H9 (cell line): ENCODE measurements around the gene DPH1. TPM values are rescaled to one million over a fixed set of nuclear protein-coding genes. Genes with fewer than 3 reads are reported as not detected.

Source experiments
- DNase-seq: peaks from one replicate; pipeline ENCODE4 v3.0.0-alpha.2; 2017
- H2AFZ ChIP-seq: one replicate; pipeline ENCODE4 v1.6.1; 2013; ENCODE audit warnings: mild to moderate bottlenecking, low read length, control low read depth, moderate library complexity
- H2AK5ac ChIP-seq: 2 replicates; pipeline ENCODE4 v1.6.1; 2013; ENCODE audit warnings: low read length, control low read depth, mixed read lengths; ENCODE audit not compliant: insufficient read length
- H2BK120ac ChIP-seq: one replicate; pipeline ENCODE4 v1.6.1; 2013; ENCODE audit warnings: low read depth, mild to moderate bottlenecking, low read length, control low read depth, inconsistent platforms; ENCODE audit not compliant: poor library complexity, severe bottlenecking
- H2BK12ac ChIP-seq: 2 replicates; pipeline ENCODE4 v1.6.1; 2013; ENCODE audit warnings: low read length, control low read depth, mixed read lengths, low read depth; ENCODE audit not compliant: insufficient read length
- H2BK15ac ChIP-seq: 2 replicates; pipeline ENCODE4 v1.6.1; 2013; ENCODE audit warnings: low read depth, low read length, control low read depth
- H2BK20ac ChIP-seq: one replicate; pipeline ENCODE4 v1.6.1; 2013; ENCODE audit warnings: low read depth, mild to moderate bottlenecking, low read length, control low read depth, inconsistent platforms; ENCODE audit not compliant: poor library complexity, severe bottlenecking
- H2BK5ac ChIP-seq: 2 replicates; pipeline ENCODE4 v1.6.1; 2013; ENCODE audit warnings: low read length, control low read depth, mixed read lengths; ENCODE audit not compliant: insufficient read length
- H3K14ac ChIP-seq: 2 replicates; pipeline ENCODE4 v1.6.1; 2013; ENCODE audit warnings: low read length, control low read depth; ENCODE audit not compliant: insufficient read depth
- H3K18ac ChIP-seq: 2 replicates; pipeline ENCODE4 v1.6.1; 2013; ENCODE audit warnings: low read depth, mild to moderate bottlenecking, mixed read lengths, low read length, control low read depth; ENCODE audit not compliant: insufficient read length
- H3K23ac ChIP-seq: 2 replicates; pipeline ENCODE4 v1.6.1; 2013; ENCODE audit warnings: low read length, control low read depth, mixed read lengths, low read depth; ENCODE audit not compliant: insufficient read length
- H3K23me2 ChIP-seq: 2 replicates; pipeline ENCODE4 v1.6.1; 2013; ENCODE audit warnings: low read depth, mild to moderate bottlenecking, mixed read lengths, low read length, control low read depth; ENCODE audit not compliant: insufficient read length, poor library complexity, severe bottlenecking
- H3K27ac ChIP-seq: 2 replicates; pipeline ENCODE4 v1.5.1; 2013; ENCODE audit warnings: low read length, control low read depth, mixed read lengths, low read depth; ENCODE audit not compliant: insufficient read length
- H3K27me3 ChIP-seq: 2 replicates; pipeline ENCODE4 v1.6.1; 2013; ENCODE audit warnings: low read length, control low read depth, inconsistent platforms; ENCODE audit not compliant: insufficient read depth
- H3K4ac ChIP-seq: 2 replicates; pipeline ENCODE4 v1.6.1; 2013; ENCODE audit warnings: low read depth, mild to moderate bottlenecking, control low read depth, inconsistent platforms, low read length, moderate library complexity
- H3K4me1 ChIP-seq: 2 replicates; pipeline ENCODE4 v1.6.1; 2013; ENCODE audit warnings: low read length, control low read depth, inconsistent platforms; ENCODE audit not compliant: insufficient read depth
- H3K4me2 ChIP-seq: 2 replicates; pipeline ENCODE4 v1.6.1; 2013; ENCODE audit warnings: low read length, control low read depth, mixed read lengths; ENCODE audit not compliant: insufficient read length, insufficient read depth
- H3K56ac ChIP-seq: 2 replicates; pipeline ENCODE4 v1.6.1; 2013; ENCODE audit warnings: low read depth, mild to moderate bottlenecking, mixed read lengths, low read length, control low read depth; ENCODE audit not compliant: insufficient read length
- H3K79me1 ChIP-seq: 2 replicates; pipeline ENCODE4 v1.6.1; 2013; ENCODE audit warnings: low read depth, mild to moderate bottlenecking, moderate library complexity, low read length, control low read depth, inconsistent platforms; ENCODE audit not compliant: insufficient read depth, poor library complexity, severe bottlenecking
- H3K79me2 ChIP-seq: 2 replicates; pipeline ENCODE4 v1.6.1; 2013; ENCODE audit warnings: low read length, control low read depth, inconsistent platforms; ENCODE audit not compliant: insufficient read depth
- H3K9ac ChIP-seq: 2 replicates; pipeline ENCODE4 v1.6.1; 2013; ENCODE audit warnings: low read length, control low read depth, mixed read lengths; ENCODE audit not compliant: insufficient read length; ENCODE audit errors: extremely low read depth
- H3K9me3 ChIP-seq: one replicate; pipeline ENCODE4 v1.6.1; 2013; ENCODE audit warnings: low read depth, low read length, inconsistent platforms; ENCODE audit not compliant: control insufficient read depth
- H3T11ph ChIP-seq: one replicate; pipeline ENCODE4 v1.6.1; 2013; ENCODE audit warnings: mild to moderate bottlenecking, low read length, control low read depth, inconsistent platforms
- H4K20me1 ChIP-seq: one replicate; pipeline ENCODE4 v1.6.1; 2013; ENCODE audit not compliant: control insufficient read depth, insufficient read length, insufficient read depth
- H4K5ac ChIP-seq: 2 replicates; pipeline ENCODE4 v1.6.1; 2013; ENCODE audit warnings: low read depth, mild to moderate bottlenecking, mixed read lengths, low read length, control low read depth; ENCODE audit not compliant: insufficient read length
- H4K8ac ChIP-seq: replicated peaks from 2 replicates; pipeline ENCODE4 v1.6.1; 2013; ENCODE audit warnings: low read length, control low read depth, mixed read lengths, low read depth; ENCODE audit not compliant: insufficient read length
- H4K91ac ChIP-seq: 2 replicates; pipeline ENCODE4 v1.6.1; 2013; ENCODE audit warnings: low read depth, mild to moderate bottlenecking, moderate library complexity, mixed read lengths, low read length, control low read depth; ENCODE audit not compliant: insufficient read length
- H3K27ac Mint-ChIP-seq, 3 experiments: 2 replicates in 2 of 3; 3 replicates in 1 of 3; pipeline ENCODE4 v1.8.0; 2020 to 2021; ENCODE audit warnings: mixed read lengths in 3 of 3, mild to moderate bottlenecking in 1 of 3, moderate library complexity in 1 of 3
- H3K27me3 Mint-ChIP-seq: 2 replicates; pipeline ENCODE4 v1.8.0; 2021; ENCODE audit warnings: low read depth, mild to moderate bottlenecking, moderate library complexity, mixed read lengths
- H3K36me3 Mint-ChIP-seq, 3 experiments: 2 replicates in 2 of 3; 3 replicates in 1 of 3; pipeline ENCODE4 v1.8.0; 2020 to 2021; ENCODE audit warnings: low read depth in 3 of 3, mixed read lengths in 3 of 3; ENCODE audit not compliant: insufficient read depth in 1 of 3
- H3K4me1 Mint-ChIP-seq, 2 experiments: 2 replicates each; pipeline ENCODE4 v1.8.0; 2020; ENCODE audit warnings: mixed read lengths in 2 of 2
- H3K4me3 Mint-ChIP-seq, 2 experiments: 2 replicates in 1 of 2; 3 replicates in 1 of 2; pipeline ENCODE4 v1.8.0; 2020 to 2021; ENCODE audit warnings: mild to moderate bottlenecking in 2 of 2, mixed read lengths in 2 of 2, moderate library complexity in 1 of 2
- H3K9me3 Mint-ChIP-seq, 2 experiments: 2 replicates in 1 of 2; 3 replicates in 1 of 2; pipeline ENCODE4 v1.8.0; 2020; ENCODE audit warnings: mild to moderate bottlenecking in 2 of 2, mixed read lengths in 2 of 2, moderate library complexity in 1 of 2
- WGBS: extraction: QIAGEN DNeasy Blood & Tissue Kit; methylation state at CpG from one replicate; pipeline ENCODE4 v1.1.7; 2013; ENCODE audit warnings: missing lambda C conversion rate, low lambda C conversion rate, mixed read lengths; ENCODE audit not compliant: insufficient read length; ENCODE audit errors: extremely low coverage; 5-methylcytosine and 5-hydroxymethylcytosine counted together
- total RNA-seq: library from RNA; stranded (reverse); gene quantifications from 2 replicates; pipeline ENCODE4 v1.2.1, GENCODE V29; 2021
- TF ChIP-seq, protein P1 (sequence below): fragments of 200-600 bp; sonication (generic); conservative IDR thresholded peaks from 3 replicates; pipeline ENCODE4 v1.8.0; 2021; ENCODE audit warnings: antibody characterized with exemption, mild to moderate bottlenecking

DPH1 gene
- total RNA-seq, 1 experiment from 2014 or later = 27.5 TPM

DNA sequence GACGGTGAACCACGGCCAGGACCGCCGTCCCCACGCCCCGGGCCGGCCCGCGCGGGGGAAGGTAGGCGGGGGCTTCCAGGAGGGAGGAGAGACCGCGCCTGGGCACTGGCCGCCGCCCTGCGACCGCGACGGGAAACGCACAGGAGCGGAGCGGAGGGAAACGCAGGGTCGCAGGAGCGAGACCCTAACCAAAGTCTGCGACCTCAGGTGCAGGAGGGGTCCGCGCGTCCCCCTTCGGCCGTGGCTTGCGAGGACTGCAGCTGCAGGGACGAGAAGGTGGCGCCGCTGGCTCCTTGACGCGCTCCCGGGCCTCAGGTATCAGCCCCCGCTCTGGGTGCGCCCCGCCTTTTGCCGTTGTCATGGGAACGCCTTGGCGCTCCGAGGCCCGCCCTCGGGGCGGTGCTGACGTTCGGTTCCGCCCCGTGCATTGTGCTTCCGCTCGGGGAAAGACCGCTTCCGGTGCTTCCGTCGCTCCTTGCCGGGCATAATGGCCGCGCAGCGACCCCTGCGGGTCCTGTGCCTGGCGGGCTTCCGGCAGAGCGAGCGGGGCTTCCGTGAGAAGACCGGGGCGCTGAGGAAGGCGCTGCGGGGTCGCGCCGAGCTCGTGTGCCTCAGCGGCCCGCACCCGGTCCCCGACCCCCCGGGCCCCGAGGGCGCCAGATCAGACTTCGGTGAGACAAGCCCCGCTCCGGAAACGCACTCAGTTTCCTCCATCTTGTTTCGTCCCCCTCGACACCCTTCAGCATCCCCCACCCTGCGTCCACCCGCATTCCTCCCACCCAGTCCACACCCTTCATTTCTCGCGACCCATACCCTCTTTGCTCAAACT lies 11.8 kb downstream of the DPH1 start, which contains the start of gene OVCA2:
Gene OVCA2 (plus strand): TSS at position 462 of the 829 bp plus-strand sequence. CDS start 26 bp downstream, at position 488.
- Mint-ChIP-seq H3K27ac (peak within 1 kb of the TSS; percentile 81 to 96 (median 93); a peak in 5 of 7 replicates), H3K36me3 (peaks cover 7 to 22% (median 18%) of the 10 kb centered on the region in 3 experiments), H3K27me3 (peaks cover 14% of the 10 kb centered on the region), H3K4me1 (peaks cover 7 to 11% of the 10 kb centered on the region in 2 experiments), H3K4me3 (peak within 1 kb of the TSS; percentile 90 to 92), H3K9me3 (no peaks in the 10 kb centered on the region)
- no peak within 1 kb of the TSS for H4K91ac ChIP-seq
- H3K4ac ChIP-seq = no peak within 1 kb of the TSS
- H2BK120ac ChIP-seq = no peak within 1 kb of the TSS
- H3K79me2 ChIP-seq = no peaks in the 10 kb centered on the region
- no peaks in the 10 kb centered on the region for H3K27me3 ChIP-seq
- H3K27ac ChIP-seq = no peak within 1 kb of the TSS
- no peaks in the 10 kb centered on the region for H3K9me3 ChIP-seq
- H2AK5ac ChIP-seq = no peak within 1 kb of the TSS
- H3K18ac ChIP-seq = peak within 1 kb of the TSS; percentile 69
- H3K9ac ChIP-seq = peak within 1 kb of the TSS; percentile 21
- H3K14ac ChIP-seq = peak within 1 kb of the TSS; percentile 66
- H3K23me2 ChIP-seq = peaks cover 9% of the 10 kb centered on the region
- H2BK15ac ChIP-seq = no peak within 1 kb of the TSS
- H3K79me1 ChIP-seq = no peaks in the 10 kb centered on the region
- H4K5ac ChIP-seq = no peak within 1 kb of the TSS
- no peak within 1 kb of the TSS for H2BK12ac ChIP-seq
- H3K56ac ChIP-seq = no peak within 1 kb of the TSS
- TF ChIP-seq, protein P1, sequence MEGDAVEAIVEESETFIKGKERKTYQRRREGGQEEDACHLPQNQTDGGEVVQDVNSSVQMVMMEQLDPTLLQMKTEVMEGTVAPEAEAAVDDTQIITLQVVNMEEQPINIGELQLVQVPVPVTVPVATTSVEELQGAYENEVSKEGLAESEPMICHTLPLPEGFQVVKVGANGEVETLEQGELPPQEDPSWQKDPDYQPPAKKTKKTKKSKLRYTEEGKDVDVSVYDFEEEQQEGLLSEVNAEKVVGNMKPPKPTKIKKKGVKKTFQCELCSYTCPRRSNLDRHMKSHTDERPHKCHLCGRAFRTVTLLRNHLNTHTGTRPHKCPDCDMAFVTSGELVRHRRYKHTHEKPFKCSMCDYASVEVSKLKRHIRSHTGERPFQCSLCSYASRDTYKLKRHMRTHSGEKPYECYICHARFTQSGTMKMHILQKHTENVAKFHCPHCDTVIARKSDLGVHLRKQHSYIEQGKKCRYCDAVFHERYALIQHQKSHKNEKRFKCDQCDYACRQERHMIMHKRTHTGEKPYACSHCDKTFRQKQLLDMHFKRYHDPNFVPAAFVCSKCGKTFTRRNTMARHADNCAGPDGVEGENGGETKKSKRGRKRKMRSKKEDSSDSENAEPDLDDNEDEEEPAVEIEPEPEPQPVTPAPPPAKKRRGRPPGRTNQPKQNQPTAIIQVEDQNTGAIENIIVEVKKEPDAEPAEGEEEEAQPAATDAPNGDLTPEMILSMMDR = peak; percentile 62
- no peak within 1 kb of the TSS for H2AFZ ChIP-seq
- H3K4me1 ChIP-seq = no peaks in the 10 kb centered on the region
- H2BK20ac ChIP-seq = no peak within 1 kb of the TSS
- H4K20me1 ChIP-seq = no peaks in the 10 kb centered on the region
- H3T11ph ChIP-seq = no peak within 1 kb of the TSS
- no peak within 1 kb of the TSS for H3K23ac ChIP-seq
- H4K8ac ChIP-seq = no peak within 1 kb of the TSS
- H2BK5ac ChIP-seq = no peak within 1 kb of the TSS
- peak; percentile 98 for DNase-seq
- WGBS = no CpG with 5 or more reads among the region's 93 CpGs
- peak within 1 kb of the TSS; percentile 74 for H3K4me2 ChIP-seq
